GM18505 (cell line): ENCODE measurements around the gene CENPF.
A peak's percentile ranks its signal among the peaks of the same experiment; 100 is the strongest.

Source experiments
- ATAC-seq: cut with Tn5 transposase; IDR thresholded peaks from one replicate; pipeline ENCODE4 v1.9.1; 2021; ENCODE audit not compliant: unreplicated experiment
- POLR2A ChIP-seq: IDR thresholded peaks from 4 replicates; pipeline ENCODE4 v1.6.1; 2011; ENCODE audit warnings: borderline replicate concordance; ENCODE audit not compliant: insufficient read depth, insufficient read length; ENCODE audit errors: extremely low read depth

Gene CENPF, protein sequence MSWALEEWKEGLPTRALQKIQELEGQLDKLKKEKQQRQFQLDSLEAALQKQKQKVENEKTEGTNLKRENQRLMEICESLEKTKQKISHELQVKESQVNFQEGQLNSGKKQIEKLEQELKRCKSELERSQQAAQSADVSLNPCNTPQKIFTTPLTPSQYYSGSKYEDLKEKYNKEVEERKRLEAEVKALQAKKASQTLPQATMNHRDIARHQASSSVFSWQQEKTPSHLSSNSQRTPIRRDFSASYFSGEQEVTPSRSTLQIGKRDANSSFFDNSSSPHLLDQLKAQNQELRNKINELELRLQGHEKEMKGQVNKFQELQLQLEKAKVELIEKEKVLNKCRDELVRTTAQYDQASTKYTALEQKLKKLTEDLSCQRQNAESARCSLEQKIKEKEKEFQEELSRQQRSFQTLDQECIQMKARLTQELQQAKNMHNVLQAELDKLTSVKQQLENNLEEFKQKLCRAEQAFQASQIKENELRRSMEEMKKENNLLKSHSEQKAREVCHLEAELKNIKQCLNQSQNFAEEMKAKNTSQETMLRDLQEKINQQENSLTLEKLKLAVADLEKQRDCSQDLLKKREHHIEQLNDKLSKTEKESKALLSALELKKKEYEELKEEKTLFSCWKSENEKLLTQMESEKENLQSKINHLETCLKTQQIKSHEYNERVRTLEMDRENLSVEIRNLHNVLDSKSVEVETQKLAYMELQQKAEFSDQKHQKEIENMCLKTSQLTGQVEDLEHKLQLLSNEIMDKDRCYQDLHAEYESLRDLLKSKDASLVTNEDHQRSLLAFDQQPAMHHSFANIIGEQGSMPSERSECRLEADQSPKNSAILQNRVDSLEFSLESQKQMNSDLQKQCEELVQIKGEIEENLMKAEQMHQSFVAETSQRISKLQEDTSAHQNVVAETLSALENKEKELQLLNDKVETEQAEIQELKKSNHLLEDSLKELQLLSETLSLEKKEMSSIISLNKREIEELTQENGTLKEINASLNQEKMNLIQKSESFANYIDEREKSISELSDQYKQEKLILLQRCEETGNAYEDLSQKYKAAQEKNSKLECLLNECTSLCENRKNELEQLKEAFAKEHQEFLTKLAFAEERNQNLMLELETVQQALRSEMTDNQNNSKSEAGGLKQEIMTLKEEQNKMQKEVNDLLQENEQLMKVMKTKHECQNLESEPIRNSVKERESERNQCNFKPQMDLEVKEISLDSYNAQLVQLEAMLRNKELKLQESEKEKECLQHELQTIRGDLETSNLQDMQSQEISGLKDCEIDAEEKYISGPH (N-terminal part only)

DNA sequence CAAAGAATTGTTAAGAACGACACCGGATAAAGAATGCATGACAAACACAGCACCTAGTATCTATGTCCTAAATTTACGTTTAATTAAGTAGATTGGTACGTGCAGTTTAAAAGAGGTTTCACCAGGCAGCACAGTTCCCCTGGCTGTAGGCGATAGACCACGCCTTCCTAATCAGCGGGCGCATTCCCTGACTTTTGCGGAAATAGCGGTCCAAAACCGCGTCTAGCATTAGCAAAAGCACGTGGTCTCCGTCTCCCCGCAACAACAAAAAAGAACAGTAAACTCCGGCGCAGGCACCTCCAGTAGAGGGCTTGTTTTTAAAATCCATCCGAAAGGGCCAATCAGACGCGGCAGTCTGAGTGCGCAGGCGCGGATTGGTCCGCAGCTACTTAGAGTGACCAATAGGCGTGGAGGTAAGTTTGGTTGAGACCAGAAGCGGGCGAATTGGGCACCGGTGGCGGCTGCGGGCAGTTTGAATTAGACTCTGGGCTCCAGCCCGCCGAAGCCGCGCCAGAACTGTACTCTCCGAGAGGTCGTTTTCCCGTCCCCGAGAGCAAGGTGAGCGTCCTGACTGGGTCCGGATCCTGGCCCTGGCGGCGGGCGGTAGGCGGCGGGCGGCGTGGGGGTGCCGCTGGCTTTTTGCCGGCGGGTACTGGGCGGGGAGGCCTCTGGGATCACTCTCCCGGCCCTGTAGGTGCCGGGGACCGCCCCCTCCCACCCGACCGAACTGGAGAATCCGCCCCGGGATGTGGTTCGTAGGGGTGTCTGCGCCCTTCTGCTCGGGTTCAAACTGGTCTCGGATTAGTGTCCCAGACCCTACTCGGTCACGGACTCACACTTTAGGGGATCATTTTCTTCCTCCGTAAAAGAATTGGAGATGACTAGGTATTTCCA is at the start of gene CENPF:
Gene CENPF (plus strand): TSS at position 432 of the 894 bp plus-strand sequence. CDS start 10,560 bp downstream, outside the sequence.
- TF ChIP-seq POLR2A, result peak; percentile 50
- ATAC-seq, result peak; percentile 99

DNA sequence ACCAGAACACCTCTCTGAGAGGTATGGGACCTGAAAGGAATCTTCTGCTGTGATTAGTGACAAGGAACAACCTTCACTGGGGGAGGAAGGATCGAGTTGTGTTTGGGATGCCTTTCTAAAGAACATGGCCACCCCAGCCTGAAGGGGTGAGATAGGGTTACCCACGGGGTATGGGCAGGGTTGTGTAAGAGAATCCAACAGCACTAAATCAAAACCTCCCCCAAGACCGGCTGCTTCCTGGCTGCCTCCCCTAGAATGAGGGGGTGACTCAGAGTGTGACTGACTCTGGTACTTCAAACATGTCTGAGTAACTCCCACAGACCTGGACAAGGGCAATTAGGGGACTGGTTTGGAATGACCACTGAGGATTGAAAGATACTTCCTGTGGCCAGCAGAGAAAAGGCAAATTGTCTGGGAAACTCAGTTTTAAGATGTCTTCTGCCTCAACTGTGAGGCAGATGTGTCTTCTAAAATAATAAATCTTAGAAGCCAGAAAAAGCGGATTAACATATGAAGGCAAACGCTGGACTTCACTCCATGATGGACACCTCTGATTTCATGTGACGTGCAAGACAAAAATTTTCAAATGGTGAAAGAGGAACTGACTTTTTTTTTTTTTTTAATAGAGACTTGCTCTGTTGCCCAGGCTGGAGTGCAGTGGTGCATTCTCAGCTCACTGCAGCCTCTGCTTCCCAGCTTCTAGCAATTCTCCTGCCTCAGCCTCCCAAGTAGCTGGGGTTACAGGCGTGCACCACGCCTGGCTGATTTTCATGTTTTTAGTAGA is 44.9 kb upstream of the CENPF start:
- ATAC-seq, result peak; percentile 73
- no peak for TF ChIP-seq POLR2A

DNA sequence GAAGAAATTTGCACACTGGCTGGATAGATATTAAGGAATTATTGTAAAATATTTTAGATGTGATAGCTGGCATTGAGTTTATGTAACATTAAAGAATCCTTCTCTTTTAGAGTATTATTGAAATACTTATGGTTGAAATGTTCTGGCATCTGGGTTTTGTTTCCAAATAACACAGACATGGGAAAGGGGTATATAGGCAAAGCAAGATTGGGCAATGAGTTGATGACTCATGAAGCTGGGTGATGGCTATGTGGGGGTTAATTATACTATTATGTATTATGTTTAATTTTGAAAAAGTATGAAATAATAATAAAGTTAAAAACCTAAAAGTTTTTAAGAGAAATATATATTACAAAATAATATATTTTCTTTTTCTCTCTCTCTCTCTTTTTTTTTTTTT is 39.1 kb upstream of the CENPF start:
- no peak for TF ChIP-seq POLR2A
- ATAC-seq, result no peak

DNA sequence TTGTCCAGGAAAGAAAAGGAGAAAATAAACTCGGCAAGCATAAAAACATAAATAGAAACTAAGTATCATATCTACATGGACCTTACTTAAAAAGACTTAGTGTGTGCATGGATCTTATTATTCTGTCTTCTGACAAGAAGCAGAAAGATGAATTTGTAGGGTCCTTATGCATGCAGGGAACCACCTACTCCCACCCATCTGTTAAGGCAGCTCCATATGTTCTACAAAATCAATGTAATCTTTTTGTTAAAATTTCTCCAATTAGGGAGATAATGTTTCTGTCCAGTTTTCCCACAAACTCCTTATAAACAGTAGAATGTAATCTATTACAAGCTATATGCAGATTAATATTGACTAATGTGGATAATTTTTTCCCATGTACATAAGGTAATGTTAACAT is 37.7 kb upstream of the CENPF start:
- no peak for ATAC-seq
- no peak for TF ChIP-seq POLR2A

DNA sequence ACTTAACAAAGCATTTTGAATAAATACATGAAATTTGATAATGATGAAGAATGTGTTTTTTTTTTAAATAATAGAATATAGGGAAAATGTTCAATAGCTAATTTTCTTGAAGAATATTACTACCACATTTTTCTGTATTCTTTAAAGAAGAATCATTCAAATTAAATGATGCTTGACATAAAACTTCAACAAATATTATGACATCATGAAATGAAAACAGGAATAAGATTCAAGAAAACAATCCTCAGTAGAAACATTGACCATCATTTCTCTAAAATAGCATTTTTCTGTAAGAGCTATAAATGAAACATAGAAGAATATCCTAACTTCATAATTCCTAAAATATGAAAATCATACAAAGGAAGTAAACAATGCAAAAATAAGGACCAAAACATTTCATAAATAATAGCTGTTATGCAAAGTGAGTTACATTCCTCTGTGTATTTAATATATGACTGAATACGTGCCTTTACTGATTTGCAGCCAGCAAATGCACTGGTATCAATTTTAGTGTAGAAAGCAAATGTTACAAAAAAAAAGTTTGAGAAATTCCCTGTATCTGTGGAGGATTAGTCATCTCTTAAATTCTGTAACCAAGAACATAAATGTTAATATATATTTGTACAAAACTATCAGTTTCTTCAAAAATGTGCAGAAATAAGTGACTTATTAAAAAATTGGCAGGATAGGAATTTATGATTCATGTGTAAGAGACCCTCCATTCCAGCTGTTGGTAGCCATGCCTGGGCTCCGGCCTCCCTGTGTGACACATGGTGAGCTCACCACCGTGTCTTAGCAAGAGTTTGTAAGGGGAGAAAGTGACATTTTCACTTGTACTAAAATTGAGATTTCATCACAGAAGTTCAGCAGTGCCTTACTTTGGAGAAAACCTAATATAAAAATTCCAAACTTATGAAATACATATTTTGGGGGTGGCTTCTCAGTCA is 36.6 kb upstream of the CENPF start:
- no peak for TF ChIP-seq POLR2A
- peak; percentile 41 for ATAC-seq

DNA sequence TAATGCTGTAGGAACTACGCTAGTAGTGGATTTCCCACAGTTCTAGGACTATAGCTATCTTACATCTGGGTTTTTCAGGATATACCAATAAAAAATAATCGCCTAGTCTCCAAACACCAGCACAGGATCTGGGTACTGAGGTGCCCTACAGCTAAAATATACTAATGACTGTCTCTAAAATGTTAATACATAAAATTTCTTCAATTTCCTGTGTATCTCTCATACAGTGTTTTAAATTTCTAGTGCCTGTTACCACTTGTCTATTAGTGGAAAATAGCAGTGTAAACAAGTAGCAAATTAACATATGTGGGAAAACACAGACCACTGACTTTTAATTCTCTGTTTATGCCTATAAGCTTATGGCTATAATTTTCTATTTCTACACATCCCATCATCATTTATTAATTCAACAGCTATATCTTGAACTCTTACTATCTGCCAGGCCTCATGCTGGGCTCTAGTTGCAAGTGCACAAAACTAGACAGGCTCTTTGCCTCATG is 35.5 kb upstream of the CENPF start:
- no peak for TF ChIP-seq POLR2A
- ATAC-seq, result no peak

DNA sequence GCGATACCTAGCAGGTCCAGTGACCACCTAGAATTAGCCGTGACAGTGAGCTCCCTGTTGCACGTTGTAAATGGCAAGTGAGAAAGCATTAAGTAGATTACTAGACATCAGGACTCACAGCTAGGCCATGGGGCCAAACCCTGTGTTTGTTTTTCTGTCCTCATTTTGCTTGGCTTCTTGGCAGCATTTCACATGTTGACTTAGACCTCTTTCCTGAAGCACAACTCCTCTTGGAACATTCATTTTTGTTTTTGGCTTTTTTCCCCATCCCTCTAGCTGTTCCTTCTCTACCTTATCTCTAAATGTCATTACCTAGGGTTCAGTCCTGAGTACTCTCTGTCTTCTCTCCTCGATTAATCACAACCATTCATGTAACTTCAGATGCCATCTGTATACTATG is 34.7 kb upstream of the CENPF start:
- no peak for TF ChIP-seq POLR2A
- ATAC-seq, result no peak

DNA sequence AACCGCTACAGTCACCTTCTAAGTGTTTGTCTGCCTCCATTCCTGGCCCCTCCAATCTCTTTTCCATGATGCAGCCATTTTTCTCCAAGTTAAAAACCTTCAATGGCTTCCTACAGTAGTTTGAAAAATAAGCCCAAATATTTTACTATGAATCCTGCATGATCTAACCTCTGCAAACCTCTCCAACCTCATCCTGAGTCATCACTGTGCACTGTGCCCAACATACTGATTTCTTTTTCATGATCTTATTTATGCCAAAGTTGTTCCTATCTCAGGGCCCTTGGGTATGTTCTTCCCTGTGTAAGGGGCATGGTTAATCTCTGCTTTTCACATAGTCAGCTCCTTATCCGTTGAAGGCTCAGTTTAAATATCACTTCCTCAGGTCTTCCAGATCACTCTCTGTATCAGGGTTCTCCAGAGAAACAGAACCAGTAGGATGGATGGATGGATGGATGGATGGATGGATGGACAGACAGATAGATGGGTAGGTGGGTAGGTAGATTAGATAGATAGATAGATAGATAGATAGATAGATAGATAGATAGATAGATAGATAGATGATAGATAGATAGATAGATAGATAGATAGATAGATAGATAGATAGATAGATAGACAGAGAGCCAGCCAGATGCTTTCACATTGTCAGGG is 33.5 kb upstream of the CENPF start:
- ATAC-seq, result no peak
- TF ChIP-seq POLR2A, result no peak

DNA sequence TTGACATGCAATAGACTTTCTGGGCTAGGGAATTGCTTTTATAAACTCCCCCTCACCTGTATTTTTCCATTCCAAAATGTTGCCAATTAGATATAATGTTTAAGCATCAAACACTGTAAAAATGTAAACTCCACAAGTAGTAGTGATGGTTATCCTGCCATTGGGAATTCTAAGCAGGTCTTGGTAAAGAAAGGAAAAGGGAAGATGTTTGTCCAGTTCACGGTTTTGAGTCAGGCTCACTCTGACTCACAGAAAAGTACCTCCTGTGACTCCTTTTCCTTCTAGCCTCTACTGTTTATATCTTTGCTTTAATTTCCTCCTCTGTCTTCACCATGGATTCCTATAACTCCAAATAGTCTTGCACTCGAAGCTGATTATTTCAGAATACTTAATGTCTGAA is 32.6 kb upstream of the CENPF start:
- TF ChIP-seq POLR2A, result no peak
- no peak for ATAC-seq

DNA sequence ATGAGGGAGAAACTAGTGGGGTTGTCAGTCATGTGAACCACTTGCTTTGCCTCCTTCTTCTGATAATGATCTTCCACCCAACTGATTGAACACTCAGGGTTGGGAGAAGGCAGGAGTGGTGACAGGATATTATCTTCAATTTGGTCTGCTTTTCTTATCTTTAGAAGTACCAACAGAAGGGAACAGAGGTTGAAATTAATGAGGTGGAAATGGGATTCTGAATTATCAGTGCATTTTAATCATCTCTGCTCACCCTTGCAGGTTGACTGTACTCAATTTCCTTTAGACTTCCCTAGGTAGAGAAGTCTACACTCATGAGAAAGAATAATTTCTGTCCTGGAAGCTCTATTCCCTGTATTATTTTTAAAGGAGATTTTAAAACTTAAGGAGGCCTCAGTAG is 31.7 kb upstream of the CENPF start:
- no peak for TF ChIP-seq POLR2A
- no peak for ATAC-seq
